Mammary epithelial cell (primary cell): ENCODE data around the gene EXD3.

Source experiments
- CTCF ChIP-seq, 2 donors: IDR thresholded peaks in 1 of 2; conservative IDR thresholded peaks in 1 of 2; 2 replicates each; pipeline ENCODE4 v1.5.1; 2011 to 2012; ENCODE audit warnings: inconsistent platforms in 2 of 2, low read length in 2 of 2, mild to moderate bottlenecking in 2 of 2, control low read depth in 1 of 2, low read depth in 1 of 2; ENCODE audit not compliant: insufficient read depth in 1 of 2; ENCODE audit errors: extremely low read depth in 1 of 2
- EZH2 ChIP-seq: IDR thresholded peaks from 2 replicates; pipeline ENCODE4 v1.6.1; 2012; ENCODE audit warnings: low read length, inconsistent platforms, borderline replicate concordance

DNA sequence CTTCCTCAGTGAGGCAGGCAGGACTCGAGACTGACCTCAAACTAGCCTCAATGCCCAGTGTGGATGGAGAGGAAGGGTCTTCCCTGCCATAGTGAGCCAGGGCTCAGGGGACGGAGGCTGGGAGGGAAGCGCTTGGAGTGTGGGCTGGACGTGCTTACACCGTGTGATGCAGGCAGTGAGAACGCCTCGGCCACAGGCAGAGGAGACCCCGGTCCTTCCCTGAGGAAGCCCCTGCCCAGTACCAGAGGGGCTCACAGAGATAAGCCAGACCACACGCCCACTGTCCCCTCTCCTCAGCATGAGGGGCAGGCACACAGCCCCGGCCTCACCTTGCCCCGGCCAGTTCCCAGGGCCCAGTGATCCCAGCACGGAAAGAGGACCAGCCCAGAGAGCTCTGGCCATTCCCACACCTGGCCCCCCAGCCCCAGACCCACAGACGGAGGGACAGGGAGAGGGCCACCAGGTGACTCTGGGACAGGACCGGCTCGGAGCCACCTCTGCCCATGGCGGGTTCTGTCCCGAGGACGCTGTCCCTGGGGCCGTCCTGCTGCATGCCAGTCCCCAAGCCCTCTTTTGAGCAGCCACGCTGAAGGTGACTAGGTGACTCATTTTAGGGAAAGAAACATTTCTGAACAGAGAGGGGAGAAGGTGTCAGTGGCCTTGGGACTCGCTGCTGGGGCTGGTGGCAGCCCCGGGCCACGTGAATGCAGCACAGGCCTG lies 42.2 kb upstream of the EXD3 start:
- TF ChIP-seq EZH2 (no peak), CTCF (conservative IDR thresholded peaks at IDR 0.05 in 1 of 2, IDR thresholded peaks at IDR 0.05 in 1 of 2; ENCODE audit: extremely low read depth in 1 of 2, insufficient read depth in 1 of 2, low read depth in 1 of 2, low read length in 2 of 2) (no peak)
